ENCODE data around the gene CARD8.

GRCh38 chr19:48196321-48196763 is 59.4 kb downstream of the CARD8 start:
- TF ChIP-seq CTCF (conservative IDR thresholded peaks at IDR 0.05 in 1 of 2, IDR thresholded peaks at IDR 0.05 in 1 of 2; ENCODE audit: extremely low read depth in 1 of 2, insufficient read depth in 1 of 2, low read depth in 1 of 2, low read length in 2 of 2) (no peak), EZH2 (IDR thresholded peaks at IDR 0.05; ENCODE audit: borderline replicate concordance, low read length) (no peak)

Data from mammary epithelial cell (primary cell).